GM18508 (cell line): ENCODE data around the gene WEE1.
A peak's percentile ranks its signal among the peaks of the same experiment; 100 is the strongest.
"Not testable (repeated sequence)": the region's sequence is repeated elsewhere in the genome, so short reads cannot be mapped to it uniquely, and the experiment has no call there.

Experiments
- ATAC-seq: cut with Tn5 transposase; IDR thresholded peaks from one replicate; pipeline ENCODE4 v1.9.1; 2021; ENCODE audit warnings: moderate number of reproducible peaks; ENCODE audit not compliant: insufficient read depth, unreplicated experiment

Gene WEE1

DNA sequence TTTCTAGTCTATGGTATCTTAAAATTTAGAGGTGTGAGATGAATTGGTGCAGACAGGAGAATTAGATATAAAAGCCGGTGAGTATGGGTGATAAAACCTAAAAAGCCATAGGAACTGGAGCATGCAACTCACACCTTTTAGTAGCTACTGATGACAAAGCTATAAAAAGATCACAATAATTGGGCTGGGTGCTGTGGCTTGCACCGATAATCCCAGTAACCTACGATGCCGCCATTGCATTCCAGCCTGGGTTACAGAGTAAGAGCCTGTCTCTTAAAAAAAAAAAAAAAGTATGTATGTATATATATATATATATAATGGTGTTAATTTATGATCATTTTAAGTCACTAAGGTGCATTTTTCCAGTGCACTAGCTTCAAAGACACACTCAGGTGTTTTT lies 17.2 kb downstream of the WEE1 start:
- no peak for ATAC-seq

DNA sequence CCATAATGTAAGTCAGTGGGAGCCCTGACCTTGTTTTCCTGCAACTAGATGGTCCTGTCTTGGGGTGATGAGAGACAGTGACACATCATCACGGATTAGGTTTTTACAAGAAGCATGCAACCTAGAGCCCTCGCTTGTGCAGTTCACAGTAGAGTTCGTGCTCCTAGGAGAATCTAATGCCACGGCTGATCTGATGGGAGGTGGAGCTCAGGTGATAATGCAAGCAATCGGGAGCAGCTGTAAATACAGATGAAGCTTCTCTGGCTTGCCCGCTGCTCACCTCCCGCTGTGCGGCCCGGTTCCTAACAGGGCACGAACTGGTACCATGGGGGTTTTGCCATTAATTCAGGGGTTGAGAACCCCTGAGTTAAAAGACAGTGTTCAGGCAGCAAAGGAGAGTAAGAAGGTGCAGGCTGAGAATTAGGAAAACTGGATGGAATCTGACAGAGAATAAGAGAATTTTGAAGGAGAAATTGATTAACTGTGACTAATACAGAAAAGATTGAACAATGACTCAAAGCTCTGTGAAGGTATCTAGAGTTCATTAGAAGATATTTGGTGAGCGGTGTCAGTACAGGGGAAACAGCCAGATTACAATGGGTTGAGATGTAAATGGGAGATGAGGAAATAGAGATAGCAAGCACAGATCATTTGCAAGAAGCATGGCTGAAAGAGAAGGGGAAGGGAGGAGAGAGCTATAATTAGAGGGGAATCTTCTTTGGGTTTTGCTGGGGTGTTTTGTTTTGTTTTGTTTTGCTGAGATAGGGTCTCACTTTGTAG lies 21.0 kb downstream of the WEE1 start:
- no peak for ATAC-seq

GRCh38 chr11:9596926-9597464 lies 23.5 kb downstream of the WEE1 start:
- no peak for ATAC-seq

DNA sequence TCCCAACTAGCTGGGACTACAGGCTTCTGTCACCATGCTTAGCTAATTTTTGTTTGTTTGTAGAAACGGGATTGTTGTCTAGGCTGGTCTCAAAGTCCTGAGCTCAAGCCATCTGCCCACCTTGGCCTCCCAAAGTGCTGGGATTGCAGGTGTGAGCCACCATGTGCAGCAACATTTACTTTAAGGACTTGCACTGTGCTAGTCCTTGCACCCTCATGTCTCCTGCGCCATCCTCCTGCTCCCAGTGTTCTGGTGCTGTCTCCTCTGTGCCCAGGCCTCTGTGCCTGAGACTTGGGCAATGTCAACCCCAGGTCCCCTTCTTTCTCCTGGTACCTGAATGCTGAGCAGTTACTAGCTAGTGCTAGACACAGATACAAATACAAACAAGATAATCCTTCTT lies 26.7 kb downstream of the WEE1 start:
- no peak for ATAC-seq

DNA sequence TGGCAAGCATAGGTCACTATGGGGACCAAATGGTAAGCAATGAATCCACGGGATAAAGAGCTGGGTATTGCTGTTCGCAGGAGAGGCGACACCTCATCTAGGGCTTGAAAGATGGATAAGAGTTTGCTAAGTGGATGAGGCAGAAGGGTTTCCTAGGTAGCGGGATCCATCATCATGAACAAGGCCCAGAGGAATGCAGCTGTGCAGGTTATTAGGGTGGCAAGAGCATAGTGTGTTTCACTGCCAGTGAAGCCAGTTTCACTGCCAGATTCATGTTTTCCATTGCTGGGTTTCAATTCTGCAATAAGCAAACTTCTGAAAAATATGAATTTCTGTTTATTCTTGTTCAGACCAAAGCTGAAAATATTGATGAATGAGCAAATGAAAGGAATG lies 27.2 kb downstream of the WEE1 start:
- peak; percentile 30 for ATAC-seq

DNA sequence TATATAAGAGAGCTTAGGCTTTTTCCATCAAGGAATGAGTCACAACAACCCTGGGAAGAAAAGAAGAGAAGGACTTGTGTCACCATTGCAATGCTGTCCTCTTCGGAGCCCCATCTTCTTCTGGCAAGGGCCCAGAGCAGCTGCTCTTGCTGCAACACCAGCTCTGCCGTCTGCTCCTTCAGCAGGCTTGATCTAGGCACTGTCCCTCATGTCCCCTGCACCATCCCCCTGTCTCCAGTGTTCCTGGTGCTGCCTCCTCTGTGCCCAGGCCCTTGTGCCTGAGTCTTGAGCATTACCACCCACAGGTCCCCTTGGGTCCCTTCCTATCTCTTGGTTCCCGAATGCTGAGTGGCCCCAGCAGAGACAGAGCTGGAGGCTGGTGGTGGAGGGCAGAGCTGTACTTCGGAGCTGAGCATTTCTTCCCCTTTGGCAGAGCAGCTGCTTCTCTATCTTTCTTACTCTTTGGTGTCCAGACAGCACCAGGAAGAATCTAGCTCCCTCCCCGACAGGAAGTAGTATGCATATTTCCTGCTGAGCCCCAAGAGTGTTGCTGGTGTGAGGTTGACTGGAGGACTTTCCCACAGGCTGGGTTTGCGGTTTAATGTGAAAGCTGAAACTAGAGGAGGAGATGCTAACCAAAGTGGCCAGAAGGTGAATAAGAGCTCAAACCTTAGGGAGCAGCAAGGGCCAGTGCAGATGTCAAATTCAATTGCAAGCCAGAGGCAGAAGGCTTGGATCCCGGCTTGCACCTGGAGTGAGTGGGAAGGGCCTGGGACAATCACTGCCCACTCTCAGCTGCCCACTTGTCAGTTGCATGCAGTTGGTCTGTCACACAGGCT lies 27.8 kb downstream of the WEE1 start:
- ATAC-seq = peak; percentile 70

GRCh38 chr11:9601876-9602199 lies 28.4 kb downstream of the WEE1 start:
- no peak for ATAC-seq

- ATAC-seq = not testable (repeated sequence)
Measured at GRCh38 chr11:9603214-9603613, 29.7 kb downstream of the WEE1 start.

GRCh38 chr11:9604134-9604533 lies 30.7 kb downstream of the WEE1 start:
- ATAC-seq = no peak

DNA sequence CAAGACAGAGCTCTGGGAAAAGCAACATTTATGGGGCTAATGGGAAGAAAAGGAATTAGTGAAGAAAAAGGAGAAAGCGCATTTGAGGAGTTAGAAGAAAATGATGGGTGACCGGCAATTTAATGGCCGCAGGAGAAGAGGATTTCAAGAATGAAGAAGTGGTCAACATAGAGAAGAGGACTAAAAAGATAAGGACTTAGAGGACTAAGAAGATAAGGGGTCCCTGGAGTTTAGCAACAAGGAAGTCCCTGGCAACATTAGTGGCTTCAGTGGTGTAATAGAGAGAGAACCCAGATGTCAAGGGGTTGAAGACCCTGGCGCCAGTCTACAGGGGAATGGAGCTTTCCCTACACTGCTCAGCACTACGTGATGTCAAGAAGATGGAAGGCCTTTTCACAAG lies 32.3 kb downstream of the WEE1 start:
- no peak for ATAC-seq

GRCh38 chr11:9606809-9607510 lies 33.5 kb downstream of the WEE1 start:
- no peak for ATAC-seq

DNA sequence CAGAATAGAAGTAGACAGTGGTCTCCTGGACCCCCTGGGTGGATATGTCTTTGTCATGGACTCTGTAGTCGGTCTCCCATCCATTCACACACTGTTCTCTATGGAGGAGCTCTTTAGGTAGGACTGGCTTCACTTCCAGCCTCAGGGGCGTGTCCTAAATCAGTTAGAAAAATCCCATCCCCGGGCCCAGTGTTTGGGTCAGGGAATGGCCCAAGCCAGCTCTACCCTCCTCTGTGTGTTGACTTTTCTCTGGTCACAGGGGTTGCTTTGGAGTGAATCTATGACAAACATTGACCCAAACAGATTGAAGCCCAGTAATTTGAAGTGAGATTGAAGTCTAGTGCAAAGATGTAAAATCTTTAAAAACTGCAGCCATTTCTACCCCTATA lies 34.0 kb downstream of the WEE1 start:
- ATAC-seq = no peak

- no peak for ATAC-seq
Measured at GRCh38 chr11:9609002-9609759, 35.7 kb downstream of the WEE1 start.

DNA sequence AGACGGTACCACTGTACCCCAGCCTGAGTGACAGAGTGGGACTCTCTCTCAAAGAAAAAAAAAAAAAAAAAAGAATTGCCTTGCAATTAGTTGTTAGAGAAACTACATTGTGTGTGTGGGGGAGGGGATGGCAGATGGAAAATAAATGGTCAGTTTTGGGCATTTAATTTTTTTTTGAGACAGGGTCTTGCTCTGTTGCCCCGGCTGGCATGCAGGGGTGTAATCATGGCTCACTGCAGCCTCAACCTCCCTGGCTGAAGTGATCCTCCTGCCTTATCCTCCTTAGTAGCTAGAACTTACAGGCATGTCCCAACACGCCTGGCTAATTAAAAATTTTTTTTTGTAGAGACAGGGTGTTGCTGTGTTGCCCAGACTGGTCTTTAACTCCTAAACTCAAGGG lies 36.4 kb downstream of the WEE1 start:
- ATAC-seq = no peak

- ATAC-seq = peak; percentile 26
Measured at GRCh38 chr11:9613118-9613829, 39.8 kb downstream of the WEE1 start.

DNA sequence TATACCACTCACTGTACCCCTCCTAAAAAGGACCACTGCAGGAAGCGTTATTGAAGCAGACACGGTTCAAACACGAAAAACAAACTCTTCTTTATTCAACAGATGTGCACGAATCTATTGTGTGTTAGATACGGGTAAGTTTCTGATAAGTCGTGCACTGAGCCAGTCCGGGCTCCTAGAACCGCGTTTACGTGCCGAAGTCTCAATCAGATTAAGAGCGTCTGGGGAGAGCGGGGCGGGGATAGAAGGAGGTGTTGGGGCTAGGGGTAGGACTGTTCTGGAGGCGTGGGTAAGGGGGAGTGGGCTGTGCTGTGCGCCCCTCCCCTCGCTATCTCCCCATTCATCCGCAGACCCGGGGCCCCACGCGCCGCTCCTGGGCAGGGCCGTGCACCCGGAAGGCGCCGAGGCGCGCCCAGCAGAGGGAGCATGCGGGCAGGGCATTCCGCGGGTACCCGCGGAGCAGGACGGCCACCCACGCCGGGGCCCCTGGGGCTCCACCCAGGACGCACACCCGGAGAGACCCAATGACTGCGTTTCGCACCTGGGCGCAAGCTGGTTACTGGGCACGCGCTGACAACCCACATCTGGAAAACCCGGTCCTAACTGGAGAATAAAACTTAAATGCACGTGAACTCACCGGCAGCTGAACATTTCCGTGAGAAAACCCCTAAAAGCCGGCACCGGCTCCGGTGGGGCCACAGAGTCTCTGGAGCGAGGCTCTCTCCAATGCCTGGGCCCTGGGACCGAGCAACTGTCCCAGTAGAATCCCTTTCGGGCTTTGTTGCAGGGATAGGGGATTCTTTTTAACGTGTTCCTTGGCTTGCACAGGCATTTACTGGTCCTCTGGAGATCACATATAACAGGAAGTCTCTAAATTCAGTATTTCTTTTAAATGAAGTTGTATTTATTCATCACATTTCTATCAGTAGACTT lies 40.6 kb downstream of the WEE1 start:
- peak; percentile 39 for ATAC-seq

DNA sequence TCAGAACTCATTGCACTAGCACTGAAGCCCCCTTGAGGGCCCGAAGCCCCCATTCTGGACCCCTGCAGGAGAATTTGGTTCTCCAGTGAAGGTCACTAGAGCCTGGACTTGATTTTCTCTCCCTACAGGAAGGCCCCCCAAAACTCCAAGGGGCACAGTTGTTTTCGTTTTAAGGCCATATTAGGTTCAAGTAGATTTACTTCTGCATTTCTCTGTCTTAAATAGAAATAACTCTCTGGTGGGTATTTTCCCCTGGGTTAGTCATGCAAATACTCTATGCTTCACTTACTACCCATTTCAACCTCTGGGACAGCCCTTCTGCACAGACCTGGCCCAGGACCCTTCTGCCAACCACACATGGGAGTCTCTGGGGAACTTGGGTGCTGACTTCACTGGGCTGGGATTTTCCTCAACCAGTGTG lies 41.6 kb downstream of the WEE1 start:
- peak; percentile 32 for ATAC-seq

GRCh38 chr11:9616042-9616675 lies 42.7 kb downstream of the WEE1 start:
- no peak for ATAC-seq
